Measurements from ENCODE around the gene CFAP90.

GRCh38 chr5:7805379-7805778, 45.6 kb downstream of the CFAP90 start:
- TF ChIP-seq PKNOX1 (IDR thresholded peaks at IDR 0.05): no peak
- no peak for TF ChIP-seq L3MBTL2 (conservative IDR thresholded peaks at IDR 0.05)
- TF ChIP-seq SP1 (IDR thresholded peaks at IDR 0.05): no peak
- no peak for TF ChIP-seq TARDBP (IDR thresholded peaks at IDR 0.05)
- no peak for TF ChIP-seq ARNT (IDR thresholded peaks at IDR 0.05)
